GM19193 (cell line): ENCODE measurements around the gene LTBP3.

Source experiments
- POLR2A ChIP-seq: IDR thresholded peaks from 4 replicates; pipeline ENCODE4 v1.6.1; 2011; ENCODE audit not compliant: insufficient read depth, insufficient read length; ENCODE audit errors: extremely low read depth

Gene LTBP3

GRCh38 chr11:65576867-65577755, 19.0 kb upstream of the LTBP3 start:
- TF ChIP-seq POLR2A: no peak

DNA sequence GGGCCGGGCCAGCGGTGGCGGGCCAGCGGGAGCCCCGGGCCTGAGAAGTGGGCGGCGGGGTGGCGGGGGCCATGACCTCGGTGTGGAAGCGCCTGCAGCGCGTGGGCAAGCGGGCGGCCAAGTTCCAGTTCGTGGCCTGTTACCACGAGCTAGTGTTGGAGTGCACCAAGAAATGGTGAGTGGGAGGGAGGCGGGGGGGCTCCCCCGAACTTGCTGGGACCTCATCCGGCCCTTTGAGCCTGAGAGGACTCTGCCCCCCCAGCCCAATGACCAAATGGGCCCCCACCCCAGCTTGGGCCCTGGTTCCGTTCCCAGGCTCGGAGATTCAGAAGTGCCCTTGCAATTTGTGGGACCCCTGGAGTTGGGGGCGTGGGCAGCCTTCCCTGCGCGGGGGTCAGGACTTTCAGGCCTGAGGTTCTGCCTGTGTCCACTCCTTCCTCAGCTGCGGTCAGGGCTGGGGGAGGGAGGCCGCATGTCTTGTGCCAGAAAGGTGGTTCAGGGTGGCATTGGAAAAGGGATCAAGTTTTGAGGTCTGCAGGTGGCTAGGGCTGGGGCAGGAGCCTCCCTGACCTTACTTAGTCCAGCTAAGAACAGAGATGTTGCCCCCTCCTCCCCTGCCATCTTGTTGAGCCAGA, 18.2 kb upstream of the LTBP3 start:
- no peak for TF ChIP-seq POLR2A

- peak; percentile 69 for TF ChIP-seq POLR2A
Observed at GRCh38 chr11:65575568-65576231, 17.5 kb upstream of the LTBP3 start, which contains the start of gene EHBP1L1. Gene EHBP1L1, plus strand, starts transcription at chr11:65576053. Its CDS starts 250 bp downstream, at chr11:65576303.

DNA sequence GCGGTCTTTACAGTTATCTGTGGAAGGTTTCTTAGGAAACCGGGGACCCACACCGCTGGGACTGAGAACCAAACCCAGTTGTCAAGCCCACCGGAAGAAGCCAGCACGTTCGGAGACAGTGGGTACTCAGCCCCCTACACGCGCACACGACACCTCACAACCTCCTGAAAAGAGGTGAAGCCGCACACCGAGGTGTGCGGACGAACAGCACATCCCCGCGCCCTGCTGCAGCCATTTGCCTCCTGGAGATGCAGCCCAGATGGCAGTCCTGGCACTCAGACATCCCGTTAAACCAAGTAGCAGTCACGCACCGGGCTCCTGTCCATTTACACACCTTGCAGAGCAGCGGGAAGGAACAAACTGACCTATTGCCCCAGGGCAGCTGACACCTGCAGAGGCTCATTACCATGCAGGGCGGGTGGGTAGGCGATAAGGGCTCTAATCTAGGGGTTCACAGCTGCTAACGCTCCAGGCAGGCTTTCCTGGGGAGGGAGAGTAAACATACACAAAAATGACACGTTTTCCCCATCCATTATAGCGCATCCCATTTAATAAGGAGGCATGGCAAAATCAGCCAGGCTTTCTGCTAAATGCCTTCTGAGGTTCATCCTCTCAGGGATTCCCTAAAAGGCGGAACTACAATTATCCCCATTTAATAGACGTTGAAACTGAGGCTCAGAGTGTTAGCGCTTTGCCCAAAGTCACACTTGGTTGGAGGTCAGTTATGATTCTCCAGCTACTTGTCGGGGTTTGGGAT, 16.8 kb upstream of the LTBP3 start:
- TF ChIP-seq POLR2A: no peak

- no peak for TF ChIP-seq POLR2A
Observed at GRCh38 chr11:65574109-65574810, 16.1 kb upstream of the LTBP3 start.

DNA sequence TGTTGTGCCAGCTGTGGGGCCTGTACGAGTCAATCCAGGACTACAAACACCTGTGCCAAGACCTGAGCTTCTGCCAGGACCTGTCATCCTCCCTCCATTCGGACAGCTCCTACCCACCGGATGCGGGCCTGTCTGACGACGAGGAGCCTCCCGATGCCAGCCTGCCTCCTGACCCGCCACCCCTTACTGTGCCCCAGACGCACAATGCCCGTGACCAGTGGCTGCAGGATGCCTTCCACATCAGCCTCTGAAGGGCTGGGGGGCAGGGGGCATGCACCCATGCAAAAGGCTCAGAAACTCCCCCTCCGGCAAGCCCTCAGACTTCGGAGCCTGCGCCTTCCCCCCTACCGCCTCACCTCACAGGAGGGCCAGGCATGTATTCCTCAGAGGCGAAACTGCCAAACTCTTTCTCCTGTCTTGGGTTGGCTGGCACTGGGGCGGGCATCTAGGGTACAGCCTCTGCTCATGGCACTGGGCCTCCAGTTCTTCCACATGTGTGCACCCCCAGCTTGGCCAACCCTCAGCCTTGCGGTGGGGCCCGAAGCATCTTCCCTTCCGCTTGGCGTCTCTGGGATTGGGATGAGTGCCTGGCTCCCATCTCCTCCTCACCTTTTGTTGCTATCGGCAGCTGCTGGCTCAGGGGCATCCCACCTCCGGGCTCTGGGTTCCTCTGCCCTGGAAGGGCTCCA, 15.4 kb upstream of the LTBP3 start:
- no peak for TF ChIP-seq POLR2A

DNA sequence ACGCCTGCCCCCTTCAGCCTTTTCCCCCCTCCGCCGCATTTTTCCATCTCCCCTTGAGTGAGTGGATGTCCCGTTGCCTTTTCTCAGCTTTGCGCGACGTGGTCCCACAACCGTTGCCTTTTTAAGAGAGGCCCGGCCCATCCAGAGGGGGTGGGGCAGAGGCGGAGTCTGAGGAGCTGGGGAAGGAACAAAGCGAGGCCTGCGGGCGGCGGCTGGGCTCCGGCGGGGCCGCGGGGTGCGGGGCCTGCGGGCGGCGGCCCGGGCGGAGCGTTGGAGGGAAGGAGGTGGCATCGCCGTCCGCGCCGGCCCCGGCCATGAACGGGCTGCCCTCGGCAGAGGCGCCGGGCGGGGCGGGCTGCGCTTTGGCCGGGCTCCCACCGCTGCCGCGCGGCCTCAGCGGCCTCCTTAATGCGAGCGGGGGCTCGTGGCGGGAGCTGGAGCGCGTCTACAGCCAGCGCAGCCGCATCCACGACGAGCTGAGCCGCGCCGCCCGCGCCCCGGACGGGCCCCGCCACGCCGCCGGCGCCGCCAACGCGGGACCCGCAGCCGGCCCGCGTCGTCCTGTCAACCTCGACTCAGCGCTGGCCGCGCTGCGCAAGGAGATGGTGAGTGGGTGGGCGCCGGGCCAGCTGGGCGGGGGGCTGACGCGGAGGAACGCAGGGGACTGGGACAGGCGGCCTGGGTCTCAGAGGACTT, 14.3 kb upstream of the LTBP3 start, which contains the start of gene FAM89B:
TSS of gene FAM89B (plus strand) at position 183 of the 696 bp plus-strand sequence. CDS start at position 315, 132 bp downstream.
- TF ChIP-seq POLR2A: peak; percentile 46

DNA sequence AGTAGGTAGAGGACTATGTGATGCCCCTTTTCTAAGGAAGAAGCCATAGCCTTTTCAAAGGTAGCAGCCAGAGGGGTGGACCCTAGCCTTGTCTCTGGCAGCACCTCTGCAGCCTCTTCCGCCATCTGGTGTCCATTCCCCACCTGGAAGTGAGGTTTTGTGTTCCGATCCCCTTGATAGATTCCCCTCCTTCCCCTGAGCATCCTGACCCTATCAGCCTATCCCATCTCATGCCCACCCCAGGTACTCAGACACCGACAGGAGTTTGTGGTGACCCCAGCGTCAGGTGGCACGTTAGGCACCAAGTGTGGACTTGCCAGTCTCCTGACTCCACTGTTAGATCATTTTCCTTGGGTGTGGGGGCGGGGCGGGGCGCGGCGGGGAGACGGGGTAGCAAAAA, 13.8 kb upstream of the LTBP3 start:
- no peak for TF ChIP-seq POLR2A

GRCh38 chr11:65571420-65571819, 13.3 kb upstream of the LTBP3 start:
- TF ChIP-seq POLR2A: no peak

GRCh38 chr11:65569973-65570918, 12.1 kb upstream of the LTBP3 start, which contains the start of gene ZNRD2:
Gene ZNRD2, plus strand, starts transcription at chr11:65570477. Its CDS starts 15 bp downstream, at chr11:65570492.
- peak; percentile 69 for TF ChIP-seq POLR2A

GRCh38 chr11:65569164-65569972, 11.2 kb upstream of the LTBP3 start:
- TF ChIP-seq POLR2A: no peak
